HG02970 (cell line): ENCODE data around the gene FAM111A.

Source experiments
- ATAC-seq: cut with Tn5 transposase; IDR thresholded peaks from one replicate; pipeline ENCODE4 v1.9.1; 2021; ENCODE audit warnings: mild to moderate bottlenecking, moderate library complexity, moderate number of reproducible peaks; ENCODE audit not compliant: unreplicated experiment, low FRiP score

Gene FAM111A

DNA sequence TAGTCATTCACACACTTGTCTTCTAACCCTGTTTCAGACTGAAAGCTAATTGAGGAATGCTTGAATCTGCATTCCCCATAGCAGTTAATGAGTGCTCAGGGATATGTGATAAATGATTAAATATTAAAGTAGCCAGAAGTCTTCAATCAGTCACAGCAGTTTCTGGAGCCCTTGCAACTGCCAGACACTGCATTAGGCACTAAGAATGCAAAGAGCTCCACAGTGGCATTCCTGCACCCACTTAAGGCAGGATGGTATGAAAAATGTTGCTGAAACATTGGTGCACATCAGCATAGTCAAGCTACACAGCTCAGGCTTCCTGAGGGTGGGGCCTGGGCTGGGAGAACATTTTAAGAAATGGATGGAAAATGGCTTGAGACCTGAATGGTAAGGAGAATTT, 35.7 kb downstream of the FAM111A start:
- no peak for ATAC-seq

DNA sequence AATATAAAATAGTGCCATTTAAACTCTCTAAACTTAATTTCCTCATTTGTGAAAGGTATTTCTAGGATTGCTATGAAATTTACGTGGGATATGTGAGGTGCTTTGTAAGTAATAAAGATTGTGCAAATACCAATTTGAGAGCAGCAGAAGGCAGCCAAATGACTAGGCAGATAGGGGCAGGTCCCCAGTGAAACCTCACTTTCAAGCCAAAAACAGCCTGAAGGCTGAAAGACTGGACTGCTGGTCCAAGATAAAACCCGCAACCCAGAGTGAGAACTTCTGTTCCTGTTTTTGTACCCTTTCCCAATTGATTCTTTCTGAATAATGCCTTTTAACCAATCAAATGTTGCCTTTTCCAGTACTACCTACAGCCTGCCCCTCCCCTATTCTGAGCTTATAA, 36.5 kb downstream of the FAM111A start:
- no peak for ATAC-seq

DNA sequence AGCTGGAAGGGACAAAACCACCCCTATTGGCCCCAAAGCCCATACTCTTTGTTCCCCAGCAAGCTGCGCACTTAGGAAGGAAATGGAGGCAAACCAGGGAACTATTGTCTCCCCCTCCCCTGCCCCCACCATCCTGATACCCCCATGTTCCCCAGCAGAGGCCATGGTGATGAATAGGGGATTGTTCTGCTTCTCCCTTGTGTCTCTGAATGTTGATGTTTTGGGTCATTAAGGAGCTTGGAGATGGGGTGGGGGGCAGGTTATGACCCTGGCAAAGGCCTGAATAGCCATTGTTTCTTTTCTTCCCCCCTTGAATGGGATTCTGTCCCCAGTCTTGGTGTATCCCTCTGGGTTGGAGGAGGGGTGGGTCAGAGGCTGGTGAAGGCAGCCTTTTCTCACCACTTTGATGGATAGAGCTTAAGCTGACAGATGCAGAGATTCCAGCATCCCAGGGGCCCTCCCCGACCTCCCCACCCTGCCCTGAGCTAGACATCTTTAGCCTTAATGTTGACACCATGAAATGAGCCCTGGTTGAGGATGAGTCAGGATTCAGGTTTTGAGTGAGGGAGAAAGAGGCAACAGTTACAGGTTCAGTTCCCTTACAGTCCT, 37.6 kb downstream of the FAM111A start:
- no peak for ATAC-seq

DNA sequence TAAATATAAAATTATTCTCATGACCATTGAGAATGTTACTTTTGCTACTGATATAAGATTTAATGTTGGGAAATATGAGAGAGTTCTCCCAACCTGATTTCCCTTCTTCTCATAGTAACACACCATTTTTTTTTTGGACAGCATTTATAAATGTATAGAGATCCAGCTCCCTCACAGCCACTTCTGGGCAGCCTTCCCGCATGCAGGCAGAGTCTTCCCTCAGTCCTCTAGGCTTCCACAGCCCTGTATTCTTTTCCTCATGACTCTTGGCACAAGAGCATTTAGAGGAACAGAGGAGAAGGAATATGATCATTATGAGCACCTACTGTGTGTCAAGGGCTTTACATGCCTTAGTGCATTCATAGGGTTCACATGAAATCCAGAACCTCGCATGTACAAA, 38.3 kb downstream of the FAM111A start:
- ATAC-seq: no peak

DNA sequence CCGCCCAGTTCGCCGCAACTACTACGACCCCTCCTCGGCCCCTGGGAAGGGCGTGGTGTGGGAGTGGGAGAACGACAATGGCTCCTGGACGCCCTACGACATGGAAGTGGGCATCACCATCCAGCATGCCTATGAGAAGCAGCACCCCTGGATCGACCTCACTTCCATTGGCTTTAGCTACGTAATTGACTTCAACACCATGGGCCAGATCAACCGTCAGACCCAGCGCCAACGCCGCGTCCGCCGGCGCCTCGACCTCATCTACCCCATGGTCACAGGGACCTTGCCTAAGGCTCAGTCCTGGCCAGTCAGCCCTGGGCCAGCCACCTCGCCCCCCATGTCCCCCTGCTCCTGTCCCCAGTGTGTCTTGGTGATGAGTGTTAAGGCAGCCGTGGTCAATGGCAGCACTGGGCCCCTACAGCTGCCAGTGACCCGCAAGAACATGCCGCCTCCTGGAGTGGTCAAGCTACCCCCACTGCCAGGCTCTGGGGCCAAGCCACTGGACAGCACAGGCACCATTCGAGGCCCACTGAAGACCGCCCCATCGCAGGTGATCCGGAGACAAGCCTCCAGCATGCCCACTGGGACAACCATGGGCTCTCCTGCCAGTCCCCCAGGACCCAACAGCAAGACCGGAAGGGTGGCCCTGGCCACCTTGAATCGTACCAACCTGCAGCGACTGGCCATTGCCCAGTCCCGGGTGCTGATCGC, 39.2 kb downstream of the FAM111A start:
- no peak for ATAC-seq

DNA sequence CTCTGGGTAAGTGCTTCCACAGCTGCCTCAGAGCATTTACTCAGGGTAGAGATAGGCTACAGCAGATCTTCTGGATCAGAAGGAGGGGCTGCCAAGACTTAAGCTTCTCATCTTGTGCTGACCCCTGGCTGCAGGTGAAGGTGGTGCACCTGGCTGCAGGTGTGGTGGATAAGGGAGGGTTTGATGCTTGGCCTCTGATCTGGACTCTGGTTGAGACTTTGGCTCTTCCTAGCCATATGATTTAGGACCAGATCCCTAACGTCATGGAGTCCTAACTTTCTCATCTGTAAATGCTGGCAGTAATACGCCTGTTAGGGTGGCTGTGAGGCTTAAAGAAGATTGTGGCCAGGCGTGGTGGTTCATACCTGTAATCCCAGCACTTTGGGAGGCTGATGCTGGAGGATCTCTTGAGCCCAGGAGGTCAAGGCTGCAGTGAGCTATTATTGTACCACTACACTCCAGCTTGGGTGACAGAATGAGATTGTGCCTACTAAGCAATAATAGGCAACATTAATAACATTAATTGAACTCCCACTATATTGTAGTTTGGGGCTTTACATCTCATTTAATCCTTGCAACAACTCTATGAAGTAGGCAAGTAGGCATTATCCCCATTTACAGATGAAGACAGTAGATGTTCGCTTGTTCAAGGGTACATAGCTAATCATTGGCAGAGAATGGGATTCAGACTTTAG, 39.9 kb downstream of the FAM111A start:
- no peak for ATAC-seq

DNA sequence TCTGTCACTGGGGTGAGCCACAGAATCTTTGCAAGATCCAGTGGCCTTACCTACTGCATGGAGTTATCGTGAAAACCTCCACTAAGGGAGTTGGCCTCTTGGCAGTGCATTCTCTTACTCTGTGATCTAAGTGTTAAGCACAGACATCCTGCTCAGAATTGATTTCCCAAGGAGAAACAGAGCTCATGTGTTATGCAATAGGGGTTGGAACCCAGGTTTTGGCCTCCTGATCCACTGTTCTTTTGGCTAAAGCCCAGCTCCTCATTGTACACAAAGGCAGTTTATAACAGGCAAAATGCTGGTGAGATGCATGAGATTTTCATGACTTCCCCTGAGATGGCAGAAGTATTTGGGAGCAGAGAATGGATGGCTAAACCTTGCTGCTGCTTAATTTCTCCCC, 41.1 kb downstream of the FAM111A start:
- ATAC-seq: no peak

DNA sequence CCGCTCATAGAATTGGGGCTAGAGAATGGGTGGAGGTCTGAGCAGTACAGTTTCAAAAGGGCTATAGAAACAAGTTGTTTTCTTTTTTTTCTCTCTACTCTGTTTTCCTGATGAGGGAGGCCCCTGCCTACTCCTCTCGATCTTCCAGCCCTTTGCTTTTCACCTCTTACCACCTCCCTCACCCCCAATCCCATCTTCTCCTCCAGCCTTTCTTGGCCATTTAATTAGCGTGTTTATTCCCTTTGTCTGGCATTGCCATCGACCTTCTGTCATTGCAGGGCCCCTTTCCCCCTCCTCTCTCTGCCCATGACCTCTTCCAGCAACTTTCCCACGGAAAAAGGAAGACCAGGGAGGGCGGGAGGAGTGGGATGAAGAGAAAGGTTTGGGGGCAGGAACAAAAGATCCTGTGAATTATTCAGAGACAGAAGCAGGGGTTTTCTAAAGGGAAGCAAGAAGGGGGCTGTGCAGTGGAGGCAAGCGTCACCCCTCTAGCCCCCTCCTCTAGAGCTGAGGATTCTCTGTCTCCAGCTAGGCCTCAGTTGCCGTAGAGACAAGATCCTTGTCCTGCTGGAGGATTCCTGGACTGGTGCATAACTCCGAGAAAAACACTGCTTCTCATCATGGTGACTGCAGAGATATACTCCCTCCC, 42.2 kb downstream of the FAM111A start:
- no peak for ATAC-seq

DNA sequence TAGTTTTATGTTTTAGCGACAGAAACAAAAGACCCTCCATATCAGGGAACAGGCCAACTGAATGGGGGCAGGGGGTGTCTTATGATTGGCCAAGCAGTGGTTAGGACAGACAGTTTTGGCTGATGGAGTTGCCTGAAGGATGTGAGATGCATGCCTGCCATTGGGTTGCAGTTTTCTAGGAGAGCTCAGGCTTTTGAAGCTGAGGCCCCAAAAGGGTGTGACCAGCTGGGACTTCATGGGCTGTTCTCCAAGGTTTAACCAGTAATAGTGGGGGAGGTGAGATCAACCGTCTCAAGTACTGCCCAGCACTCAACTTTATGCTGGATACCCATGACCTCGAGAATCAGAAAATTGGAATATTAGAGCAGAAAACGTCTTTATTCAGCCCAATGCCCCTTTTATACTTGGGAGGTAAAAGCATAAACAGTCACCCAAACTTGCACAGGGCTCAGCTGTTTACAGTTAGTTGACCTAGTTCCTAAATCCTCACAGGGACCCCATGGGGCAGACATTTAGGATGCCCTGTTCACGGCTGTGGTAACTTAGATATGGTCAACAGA, 42.8 kb downstream of the FAM111A start:
- no peak for ATAC-seq

DNA sequence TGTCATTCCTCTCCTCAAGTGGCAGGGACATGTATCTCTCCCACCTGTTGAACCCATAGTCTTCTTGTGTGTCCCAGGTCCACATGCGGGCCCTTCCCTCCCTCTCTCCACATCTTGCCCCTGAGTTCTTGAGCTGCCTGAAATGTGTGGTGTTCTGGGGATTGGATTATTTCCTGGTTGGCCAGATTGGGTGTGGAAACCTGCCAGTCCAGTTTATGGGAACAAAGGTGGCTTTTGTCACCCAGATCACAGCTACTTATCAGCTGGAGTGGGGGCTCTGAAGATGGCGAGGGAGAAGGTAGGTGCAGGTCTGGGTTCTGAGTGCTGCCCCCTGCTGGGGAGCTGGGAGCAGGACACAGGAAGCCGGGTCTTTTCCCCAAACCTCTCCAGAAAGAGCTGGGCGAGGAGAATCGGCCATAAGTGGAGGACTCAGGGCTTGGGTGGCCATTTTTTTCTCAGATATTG, 43.5 kb downstream of the FAM111A start:
- ATAC-seq: no peak

DNA sequence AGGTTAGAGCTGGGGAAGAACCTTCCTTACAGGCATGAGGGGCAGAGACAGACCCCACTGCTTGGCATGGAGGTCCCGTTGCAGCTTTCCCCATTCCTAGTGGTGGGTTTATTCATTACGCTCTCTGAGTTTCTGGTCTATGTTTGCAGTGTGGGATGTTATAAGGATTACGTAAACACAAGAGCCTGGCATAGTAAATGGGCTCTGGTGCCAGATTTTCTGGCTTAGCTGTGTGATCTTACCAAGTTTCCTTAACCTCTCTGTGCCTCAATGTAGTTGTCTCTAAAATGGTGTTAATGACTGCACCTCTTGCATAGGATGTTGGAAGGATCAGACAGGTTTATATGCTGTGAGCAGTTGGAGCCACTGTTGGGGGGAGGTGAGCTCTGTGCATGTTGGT, 44.4 kb downstream of the FAM111A start:
- ATAC-seq: no peak

DNA sequence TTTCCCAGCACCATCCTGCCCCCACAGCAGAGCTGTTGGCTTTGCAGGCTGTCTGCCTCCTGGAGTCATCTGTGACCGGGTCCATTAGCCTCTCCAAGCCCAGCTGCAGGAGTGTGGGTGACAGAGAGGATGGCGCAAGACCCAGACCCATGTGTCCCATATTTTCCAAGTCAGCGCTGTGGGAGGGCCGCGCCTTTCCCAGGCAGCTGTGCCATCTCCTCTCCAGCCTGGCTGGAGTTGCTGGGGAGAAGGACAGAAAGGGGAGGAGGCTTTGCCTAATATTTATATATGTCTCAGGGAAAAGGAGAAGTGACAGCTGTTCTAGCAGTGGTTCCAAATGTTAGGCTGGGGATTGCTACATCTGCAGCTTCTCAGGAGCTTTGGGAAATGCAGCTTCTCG, 44.9 kb downstream of the FAM111A start:
- ATAC-seq: no peak

DNA sequence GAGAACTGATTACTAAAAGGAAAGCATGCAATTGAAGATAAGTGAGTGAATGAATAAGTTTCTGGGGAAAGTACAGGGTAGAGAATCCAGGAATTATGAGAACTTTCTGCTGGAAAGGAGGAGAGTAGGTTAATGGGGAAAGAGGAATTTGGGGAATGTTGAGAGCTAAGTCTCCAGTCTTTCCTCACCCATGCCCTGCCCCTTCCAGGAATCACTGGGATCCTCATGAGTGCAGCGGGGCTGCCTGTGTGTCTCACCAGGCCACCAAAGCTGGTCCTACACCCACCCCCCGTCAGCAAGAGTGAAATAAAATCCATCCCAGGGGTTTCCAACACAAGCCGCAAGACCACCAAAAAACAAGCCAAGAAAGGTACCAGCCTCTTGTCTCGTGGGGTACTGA, 46.3 kb downstream of the FAM111A start:
- ATAC-seq: no peak

DNA sequence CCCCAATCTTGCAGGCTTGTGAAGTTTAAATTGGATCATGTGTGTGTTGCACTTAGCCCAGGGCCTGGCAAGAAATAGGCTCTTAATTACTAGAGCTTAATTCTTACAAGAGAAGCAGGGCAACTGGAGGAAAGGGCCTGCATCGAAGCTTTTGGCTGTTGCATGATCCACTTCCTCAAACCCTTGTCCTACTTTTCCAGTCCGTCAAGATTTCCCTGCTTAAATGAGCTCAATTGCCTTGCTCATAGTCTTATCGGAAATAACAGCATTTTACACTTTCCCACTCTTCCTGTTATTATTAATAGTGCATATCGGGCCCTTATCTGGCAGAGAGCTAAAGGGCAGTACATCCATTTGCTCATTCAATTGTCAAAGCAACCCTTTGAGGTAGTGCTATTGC, 47.3 kb downstream of the FAM111A start:
- no peak for ATAC-seq

DNA sequence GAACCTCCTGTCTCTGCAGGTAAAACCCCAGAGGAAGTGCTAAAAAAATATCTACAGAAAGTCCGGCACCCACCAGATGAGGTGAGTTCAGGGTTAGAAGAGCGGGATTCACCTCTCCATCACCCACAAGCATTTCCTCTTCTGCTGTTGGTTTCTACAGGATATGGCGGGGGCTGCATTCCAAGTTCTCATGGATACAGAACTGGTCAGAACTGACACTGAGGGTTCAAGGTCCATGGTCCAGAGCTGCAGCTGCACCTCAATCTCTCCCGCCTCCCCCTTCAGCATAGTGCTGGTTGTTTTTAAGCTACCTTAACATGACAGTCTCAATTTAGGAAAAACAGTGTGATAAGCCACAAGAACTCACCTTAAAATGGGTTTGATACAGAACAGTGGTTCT, 48.4 kb downstream of the FAM111A start:
- no peak for ATAC-seq

DNA sequence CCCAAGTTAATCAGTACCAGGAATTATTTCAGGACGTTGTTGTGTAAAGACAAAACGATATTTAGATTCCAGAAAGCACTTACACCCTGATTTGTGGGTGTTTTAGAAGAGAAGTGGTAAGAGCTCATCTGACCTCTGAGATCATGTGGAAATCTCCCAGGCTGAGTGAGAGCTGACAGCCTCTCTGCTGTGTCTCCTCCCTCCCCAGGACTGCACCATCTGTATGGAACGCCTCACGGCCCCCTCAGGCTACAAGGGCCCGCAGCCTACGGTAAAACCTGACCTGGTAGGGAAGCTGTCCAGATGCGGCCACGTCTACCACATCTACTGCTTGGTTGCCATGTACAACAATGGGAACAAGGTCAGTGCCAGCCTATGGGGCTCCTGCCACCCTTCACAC, 49.2 kb downstream of the FAM111A start:
- ATAC-seq: no peak

DNA sequence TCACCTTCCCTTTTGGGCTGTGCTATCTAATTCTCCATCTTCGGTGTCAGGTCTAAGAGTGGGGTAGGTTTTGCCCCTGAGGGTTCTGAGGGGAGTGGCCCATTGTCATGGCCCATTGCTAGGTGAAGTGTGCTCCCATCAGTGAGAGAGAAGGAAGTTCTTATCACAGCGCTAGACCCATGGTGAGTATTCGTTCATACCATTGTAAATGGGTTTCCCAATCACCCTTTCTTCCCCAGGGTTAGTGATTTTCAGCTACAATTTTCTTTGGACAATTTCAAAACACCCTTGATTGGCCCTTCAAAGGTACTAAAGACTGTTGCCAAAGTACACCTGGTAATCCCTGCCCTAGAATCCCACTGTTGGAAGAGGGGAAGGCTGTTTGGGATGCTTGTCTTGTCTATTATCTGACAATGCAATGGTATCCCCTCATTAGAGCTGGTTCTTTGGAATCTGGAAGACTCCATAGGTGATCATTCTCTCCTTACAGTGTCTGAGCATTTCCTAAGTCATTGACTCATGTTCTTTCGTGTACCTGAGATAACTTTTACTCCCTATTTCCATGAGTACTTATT, 49.9 kb downstream of the FAM111A start:
- no peak for ATAC-seq

DNA sequence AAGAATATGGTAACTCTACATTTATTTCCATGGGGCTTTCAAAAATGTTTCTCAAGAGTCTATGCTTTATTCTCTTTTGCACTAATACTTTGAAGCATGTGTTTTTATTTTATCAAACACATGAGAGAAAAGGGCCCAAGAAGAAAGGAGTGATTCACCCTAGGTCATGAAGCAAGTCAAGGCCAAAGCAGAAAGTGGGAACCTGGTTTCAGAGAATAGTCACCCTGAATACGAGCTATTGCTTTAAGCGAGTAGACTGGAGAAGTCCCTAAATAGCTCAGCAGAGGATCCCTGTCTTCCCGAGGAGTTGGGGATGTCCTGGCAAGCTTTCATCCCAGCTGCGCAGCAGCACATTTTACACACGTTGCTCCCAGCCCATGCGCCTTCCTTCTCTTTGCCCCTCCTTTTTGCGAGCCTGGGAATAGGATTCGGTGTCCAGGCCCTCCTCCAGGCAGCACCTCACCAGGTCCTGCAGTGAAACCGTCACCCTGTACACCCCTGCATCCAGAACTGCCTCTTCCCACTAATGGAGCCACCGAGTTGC, 51.0 kb downstream of the FAM111A start:
- ATAC-seq: no peak

DNA sequence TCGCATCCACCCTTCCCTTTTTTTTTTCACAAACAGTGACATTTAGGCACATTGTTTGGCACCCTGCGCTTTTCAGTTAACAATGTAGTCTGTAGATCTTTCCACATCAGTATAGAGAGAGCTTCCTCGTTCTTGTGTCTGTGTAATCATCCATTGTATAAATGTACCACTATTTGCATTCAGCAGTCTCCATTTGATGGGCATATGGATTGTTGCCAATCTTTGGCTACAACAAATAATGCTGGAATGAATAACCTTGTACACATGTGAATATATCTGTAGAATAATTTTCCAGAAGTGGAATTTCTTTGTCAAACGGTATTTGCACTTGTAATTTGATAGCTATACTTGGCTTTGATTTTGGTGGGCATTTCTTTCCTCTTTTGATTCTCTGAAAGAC, 52.9 kb downstream of the FAM111A start:
- ATAC-seq: no peak

DNA sequence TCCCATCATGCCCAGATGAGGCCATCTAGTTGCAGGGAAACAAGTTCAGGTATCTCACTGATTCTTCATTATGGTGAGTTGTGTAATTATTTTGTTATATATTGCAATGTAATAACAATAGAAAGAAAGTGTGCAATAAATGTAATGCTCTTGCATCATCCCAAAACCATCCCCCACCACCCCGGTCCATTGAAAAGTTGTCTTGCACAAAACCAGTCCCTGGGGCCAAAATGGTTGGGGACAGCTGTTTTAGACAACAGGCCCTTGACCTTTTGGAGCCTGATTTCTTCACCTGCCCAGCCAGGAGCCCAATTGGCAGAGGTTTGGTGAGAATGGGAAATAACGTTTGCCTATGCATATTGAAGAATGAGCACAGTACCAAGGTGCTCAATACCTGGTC, 54.1 kb downstream of the FAM111A start:
- no peak for ATAC-seq
